Gastrocnemius medialis (tissue), 4 donors: ENCODE results near the gene PARP11.

Experiments used
- CTCF ChIP-seq, 5 experiments: fragments of 450-650 bp in 3 of 5; fragments of 200-600 bp in 2 of 5; sonication (generic) in 2 of 5; IDR thresholded peaks in 4 of 5; conservative IDR thresholded peaks in 1 of 5; 1 replicate in 4 of 5; 2 replicates in 1 of 5; pipeline ENCODE4 v1.5.1; 2016 to 2019; ENCODE audit warnings: antibody characterized with exemption in 5 of 5, mild to moderate bottlenecking in 3 of 5, moderate library complexity in 3 of 5
- POLR2A ChIP-seq, 2 donors: fragments of 450-650 bp; IDR thresholded peaks; one replicate each; pipeline ENCODE4 v1.6.1; 2017; ENCODE audit warnings: antibody characterized with exemption in 2 of 2, mild to moderate bottlenecking in 2 of 2, moderate library complexity in 2 of 2

- TF ChIP-seq POLR2A (IDR thresholded peaks at IDR 0.05): no peak
- TF ChIP-seq CTCF (IDR thresholded peaks at IDR 0.05 in 4 of 5, conservative IDR thresholded peaks at IDR 0.05 in 1 of 5): no peak
These were observed 18.0 kb upstream of the PARP11 start for GRCh38 chr12:3891201-3891600.
